Dedifferentiated amniotic fluid mesenchymal stem cell (primary cell): ENCODE data around the gene NAP1L1.
"Not testable (repeated sequence)": the region's sequence is repeated elsewhere in the genome, so short reads cannot be mapped to it uniquely, and the experiment has no call there.

Source experiments
- DNase-seq: peaks from one replicate; pipeline ENCODE4 v3.0.0-alpha.2; 2016; ENCODE audit errors: extremely low spot score

The NAP1L1 gene

DNA sequence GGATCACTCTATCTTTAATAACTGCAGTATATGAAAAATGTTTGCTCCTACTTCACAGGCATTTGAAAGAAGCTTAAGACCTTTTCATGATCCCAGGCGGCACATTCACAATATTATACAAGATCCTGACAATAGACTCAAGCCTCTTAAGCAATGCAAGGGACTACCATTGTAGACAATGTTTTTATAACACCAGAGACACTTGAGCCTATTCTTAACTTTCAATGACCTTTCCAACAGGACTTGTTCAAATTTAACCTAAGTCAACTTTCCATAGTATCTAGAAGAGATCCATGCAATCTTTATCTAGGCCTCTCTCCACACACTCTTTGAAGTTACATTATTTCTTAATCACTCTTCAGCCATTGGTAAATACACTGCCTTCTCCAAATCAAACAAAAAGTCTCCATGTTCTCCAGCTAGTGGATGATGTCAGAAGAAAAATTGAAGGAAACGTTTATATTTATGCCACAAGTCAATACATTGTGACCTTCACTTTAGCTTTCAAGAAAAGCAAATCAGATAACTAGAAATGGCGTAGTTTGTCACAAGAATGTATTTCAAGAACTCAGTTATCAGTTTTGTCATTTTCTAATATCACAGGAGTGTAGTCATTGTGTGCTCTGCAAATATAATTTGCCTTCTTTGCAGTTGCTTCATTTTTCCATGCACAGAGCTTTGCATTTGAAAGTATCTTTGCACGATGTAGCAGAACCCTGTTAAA, 94.1 kb downstream of the NAP1L1 start:
- no peak for DNase-seq

GRCh38 chr12:75987709-75988108, 96.8 kb downstream of the NAP1L1 start:
- DNase-seq = not testable (repeated sequence)
